ENCODE measurements around the gene ALOX15.
"Not testable (repeated sequence)": the region's sequence is repeated elsewhere in the genome, so short reads cannot be mapped to it uniquely, and the experiment has no call there.

ALOX15 gene

DNA sequence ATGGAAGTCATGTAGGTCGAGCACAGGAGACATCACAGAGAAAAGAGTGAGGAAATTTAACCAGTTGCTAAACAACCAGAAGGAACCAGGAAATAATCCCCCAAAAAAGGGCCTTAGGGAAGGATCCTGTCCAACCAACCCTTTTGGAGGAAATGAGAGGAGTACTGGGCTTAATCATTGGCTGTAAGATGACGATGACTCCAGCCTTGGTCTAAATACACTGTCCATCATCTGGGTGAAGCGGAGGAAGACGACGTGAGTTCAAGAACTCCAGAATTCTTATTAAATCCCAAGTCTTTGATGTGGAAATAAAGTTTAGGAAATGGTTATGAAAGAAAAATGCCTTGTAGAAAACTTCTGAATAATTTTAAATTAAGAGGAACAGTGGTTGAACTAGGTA is 11.5 kb upstream of the ALOX15 start:
- DNase-seq, result no peak

- no peak for DNase-seq
Measured at GRCh38 chr17:4648741-4649140, 7.3 kb upstream of the ALOX15 start.

DNA sequence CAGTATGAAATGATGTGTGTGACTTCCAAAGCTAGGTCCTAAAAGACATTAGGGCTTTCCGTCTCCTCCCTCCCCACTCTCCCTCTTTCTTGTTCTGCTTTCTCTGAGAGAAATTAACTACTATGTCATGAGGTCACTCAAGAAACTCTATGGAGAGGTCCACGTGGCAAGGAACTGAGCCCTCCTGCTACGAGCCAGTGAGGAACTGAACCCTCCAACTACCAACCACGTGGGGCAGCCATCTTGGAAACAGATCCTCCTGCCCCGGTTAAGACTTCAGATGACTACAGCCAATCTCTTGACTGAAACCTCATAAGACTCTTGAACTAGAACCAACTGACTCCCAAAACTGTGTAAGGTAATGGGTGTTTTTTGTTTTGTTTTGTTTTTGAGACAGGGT is 4.2 kb upstream of the ALOX15 start:
- no peak for DNase-seq

DNA sequence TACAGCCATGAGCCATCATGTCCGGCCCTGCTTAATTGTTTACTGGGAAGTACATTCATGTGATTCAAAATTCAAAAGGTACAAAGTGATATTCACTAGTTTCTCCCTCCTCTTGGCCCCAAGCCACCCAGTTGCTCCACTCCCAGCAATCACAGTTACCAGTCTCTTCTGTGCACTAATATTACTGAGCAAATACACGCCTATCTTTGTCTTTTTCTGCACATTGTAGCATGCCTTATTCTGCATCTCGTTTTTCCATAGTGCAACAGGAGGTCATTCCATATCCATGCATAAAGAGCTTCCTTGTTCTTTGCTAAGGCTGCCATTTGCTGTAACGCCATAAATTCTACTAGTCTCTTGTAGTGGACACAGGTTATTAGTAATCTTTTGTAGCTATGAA is 2.2 kb upstream of the ALOX15 start:
- no peak for DNase-seq

DNA sequence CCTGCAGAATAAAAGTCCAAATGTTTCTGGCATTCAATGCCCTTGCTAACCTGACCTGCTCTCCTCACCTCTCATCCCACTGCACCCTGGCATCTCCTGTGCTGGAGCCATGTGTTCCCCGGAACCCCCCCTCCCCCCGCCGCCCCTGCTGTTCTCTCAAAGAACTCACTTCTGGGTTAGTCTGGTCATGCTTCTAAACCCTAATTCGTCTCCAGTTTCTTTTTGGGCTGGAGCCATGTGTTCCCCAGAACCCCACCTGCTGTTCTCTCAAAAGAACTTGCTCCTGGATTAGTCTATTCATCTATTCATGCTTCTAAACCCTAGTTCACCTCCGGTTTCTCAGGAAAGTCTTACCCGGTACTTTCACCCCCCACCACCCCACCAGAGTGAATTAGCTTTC is 808 bp upstream of the ALOX15 start:
- DNase-seq, result no peak

DNA sequence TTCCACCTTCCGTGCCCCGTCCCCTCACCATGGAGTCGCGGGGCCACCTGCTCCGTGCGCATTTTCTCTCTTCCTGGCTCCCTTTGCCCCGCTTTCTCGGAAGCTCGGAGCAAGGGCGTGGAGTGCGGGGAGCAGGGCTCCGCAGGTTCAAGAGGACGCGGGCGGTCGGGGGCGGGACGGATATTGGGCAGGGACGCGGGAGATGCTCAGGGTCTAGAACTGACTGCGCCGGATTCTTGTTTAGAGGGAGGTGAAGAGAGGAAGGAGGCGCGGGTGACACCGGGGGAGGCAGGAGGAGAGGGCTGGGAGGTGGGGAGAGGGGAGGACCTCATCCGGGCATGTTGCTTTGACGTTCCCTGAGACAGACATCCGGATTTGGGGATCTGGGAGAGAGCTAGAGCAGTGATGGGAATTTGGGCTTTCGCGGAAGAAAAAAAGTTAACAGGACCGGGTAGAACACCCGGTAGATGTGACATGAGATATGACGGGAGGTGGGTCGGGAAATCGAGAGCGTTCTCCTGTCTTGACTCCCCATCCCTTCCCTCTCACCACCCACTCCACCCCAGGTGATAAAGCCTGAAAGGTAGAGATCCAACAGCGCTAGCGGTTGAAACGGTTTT is 799 bp downstream of the ALOX15 start:
- peak; percentile 6 for DNase-seq

DNA sequence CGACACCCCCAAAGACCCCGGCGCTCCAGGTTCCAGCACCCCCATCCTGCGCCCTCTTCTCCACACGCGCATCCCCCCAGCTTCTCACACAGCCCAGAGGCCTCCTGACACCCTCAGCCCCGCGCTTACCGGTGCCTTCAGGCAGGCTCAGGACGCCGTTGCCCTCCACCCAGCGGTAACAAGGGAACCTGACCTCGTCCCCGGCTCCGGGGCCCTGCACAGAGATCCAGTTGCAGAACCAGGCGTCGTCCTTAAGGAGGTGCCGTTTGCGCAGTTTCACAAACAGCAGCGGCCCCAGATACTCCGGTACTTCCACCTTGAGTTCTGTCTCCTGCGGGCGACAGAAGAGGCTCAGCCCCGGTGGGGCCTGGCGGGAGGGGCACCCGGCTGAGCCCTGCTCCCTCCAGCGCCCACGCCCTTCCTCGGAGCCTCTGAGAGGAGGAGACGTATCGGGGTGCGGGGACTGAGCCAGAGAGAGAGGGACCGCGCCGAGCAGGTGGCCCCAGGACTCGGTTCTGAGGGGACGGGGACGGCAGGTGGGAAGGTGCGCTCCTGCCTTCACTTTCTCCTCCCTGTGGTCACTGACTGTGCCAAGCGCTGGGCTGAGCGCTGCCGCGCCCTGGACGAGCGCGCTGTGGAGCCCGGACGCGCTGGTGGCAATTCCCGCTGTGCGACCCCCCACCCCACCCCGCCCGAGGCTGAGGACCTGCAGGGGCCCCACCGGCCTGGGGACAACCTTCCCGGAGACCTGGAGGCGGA is 2.0 kb downstream of the ALOX15 start:
- peak; percentile 16 for DNase-seq

- DNase-seq, result not testable (repeated sequence)
Measured at GRCh38 chr17:4638766-4639165, 2.7 kb downstream of the ALOX15 start.

GRCh38 chr17:4636474-4637100 is 4.9 kb downstream of the ALOX15 start:
- no peak for DNase-seq

- DNase-seq, result no peak
Measured at GRCh38 chr17:4635823-4636375, 5.6 kb downstream of the ALOX15 start.

DNA sequence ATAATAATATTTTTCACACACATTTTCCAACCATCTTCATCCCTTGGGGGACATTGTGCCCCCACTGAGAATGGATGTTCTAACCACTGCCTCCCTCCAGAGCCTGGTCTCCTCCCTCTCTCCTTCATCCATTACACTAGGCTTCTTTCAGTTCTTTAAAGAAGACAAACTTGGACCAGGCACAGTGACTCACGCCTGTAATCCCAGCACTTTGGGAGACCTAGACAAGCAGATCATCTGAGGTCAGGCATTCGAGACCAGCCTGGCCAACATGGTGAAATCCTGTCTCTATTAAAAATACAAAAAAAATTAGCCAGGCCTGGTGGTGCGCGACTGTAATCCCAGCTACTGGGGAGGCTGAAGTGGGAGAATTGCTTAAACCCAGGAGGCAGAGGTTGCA is 6.5 kb downstream of the ALOX15 start:
- DNase-seq, result no peak

- no peak for DNase-seq
Measured at GRCh38 chr17:4633643-4634042, 7.8 kb downstream of the ALOX15 start.

DNA sequence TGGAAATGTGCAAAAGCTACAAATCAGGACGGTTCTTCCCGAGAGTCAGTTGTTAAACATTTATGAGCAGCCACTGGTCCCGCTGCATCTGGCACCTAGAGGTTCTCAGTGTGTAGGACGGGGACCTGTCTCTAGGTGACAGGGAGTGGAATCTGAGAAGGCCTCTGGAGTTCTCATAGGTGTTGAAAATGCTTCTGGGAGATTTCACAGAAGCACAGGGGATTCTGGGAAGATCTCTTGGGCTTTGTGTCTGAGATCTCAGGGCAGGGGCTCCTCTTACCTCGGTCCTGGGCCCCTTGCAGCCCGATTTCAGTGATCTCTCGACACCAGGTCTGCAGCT is 8.9 kb downstream of the ALOX15 start:
- DNase-seq, result no peak

- no peak for DNase-seq
Measured at GRCh38 chr17:4631836-4632580, 9.5 kb downstream of the ALOX15 start.

- DNase-seq, result no peak
Measured at GRCh38 chr17:4631431-4631830, 10.0 kb downstream of the ALOX15 start.

GRCh38 chr17:4626734-4627256 is 14.7 kb downstream of the ALOX15 start:
- DNase-seq, result no peak

GRCh38 chr17:4625181-4625617 is 16.3 kb downstream of the ALOX15 start:
- DNase-seq, result no peak

- not testable (repeated sequence) for DNase-seq
Measured at GRCh38 chr17:4624451-4624911, 17.0 kb downstream of the ALOX15 start.

GRCh38 chr17:4623249-4623648 is 18.2 kb downstream of the ALOX15 start:
- no peak for DNase-seq

- DNase-seq, result no peak
Measured at GRCh38 chr17:4622375-4622774, 19.1 kb downstream of the ALOX15 start.

GRCh38 chr17:4620531-4621101 is 20.9 kb downstream of the ALOX15 start:
- no peak for DNase-seq

DNA sequence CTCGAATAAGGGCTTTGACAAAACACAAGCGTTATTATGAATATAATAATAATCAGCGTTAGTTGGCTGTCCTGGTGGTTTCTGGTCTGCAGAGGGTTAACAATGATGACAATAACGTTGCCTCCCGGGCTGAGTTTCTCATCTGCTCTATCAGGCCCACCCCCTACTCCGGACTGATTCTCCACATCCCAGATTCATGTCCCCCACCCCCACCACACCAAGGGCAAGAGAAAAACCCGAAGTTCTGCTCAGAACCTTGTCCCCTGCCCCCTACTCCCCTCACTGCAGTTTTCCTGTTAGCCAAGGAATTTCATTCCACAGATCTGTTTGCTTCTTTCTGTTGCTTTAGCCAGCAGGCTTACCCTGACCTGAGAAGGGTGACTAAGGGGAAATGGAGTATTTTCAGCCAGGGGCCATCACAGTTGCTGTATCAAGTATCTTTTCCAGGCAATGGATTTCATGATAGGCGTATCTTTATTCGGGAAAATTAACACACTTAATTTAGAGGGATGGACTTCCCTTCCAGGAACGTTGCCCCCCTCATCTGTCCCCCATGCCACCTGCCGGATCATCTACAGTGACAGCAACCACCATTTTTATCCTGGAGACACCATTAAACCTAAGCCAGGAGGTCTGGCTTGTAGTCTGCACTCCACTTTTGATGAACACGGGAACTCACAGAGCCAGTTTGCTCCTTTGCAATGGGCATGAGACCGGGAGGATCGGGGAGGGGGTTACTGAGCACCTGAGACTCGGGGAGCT is 23.7 kb downstream of the ALOX15 start:
- no peak for DNase-seq

Data from activated naive CD4-positive, alpha-beta T cell treated with Interleukin-2 at 50 U/mL for 16 hours (primary cell).